Ascending aorta (tissue), 2 donors: ENCODE results near the gene C5orf34. TPM values are rescaled to one million over a fixed set of nuclear protein-coding genes. Genes with fewer than 3 reads are reported as not detected.
A peak's percentile ranks its signal among the peaks of the same experiment; 100 is the strongest.

Experiments used
- DNase-seq, 2 donors: peaks; one replicate each; pipeline ENCODE4 v3.0.0-alpha.2; 2019; ENCODE audit warnings: low spot score in 2 of 2
- H3K27ac ChIP-seq, 2 donors: fragments of 200-600 bp; sonication (generic); one replicate each; pipeline ENCODE4 v1.5.1; 2016 to 2017; ENCODE audit warnings: mild to moderate bottlenecking in 1 of 2
- H3K27me3 ChIP-seq: fragments of 200-600 bp; sonication (generic); one replicate; pipeline ENCODE4 v1.5.1; 2017
- H3K36me3 ChIP-seq, 2 donors: fragments of 200-600 bp; sonication (generic); one replicate each; pipeline ENCODE4 v1.5.1; 2016
- H3K4me1 ChIP-seq, 2 donors: fragments of 200-600 bp; sonication (generic); one replicate each; pipeline ENCODE4 v1.5.1; 2016 to 2017; ENCODE audit warnings: mild to moderate bottlenecking in 1 of 2
- H3K4me3 ChIP-seq, 2 donors: fragments of 200-600 bp; sonication (generic); one replicate each; pipeline ENCODE4 v1.5.1; 2016 to 2017; ENCODE audit warnings: mild to moderate bottlenecking in 1 of 2
- H3K9me3 ChIP-seq, 2 donors: fragments of 200-600 bp; sonication (generic); one replicate each; pipeline ENCODE4 v1.5.1; 2016
- intact Hi-C: fragments of 100-400 bp; cut with DNase I; formaldehyde crosslinking; loops from one replicate; pipeline ENCODE4 v1.15.1; 2023
- total RNA-seq: library from RNA; depleted of rRNA; stranded (reverse); fragments of >200 nt; gene quantifications from one replicate; pipeline ENCODE4 v1.1.0, GENCODE V29; 2016
- TF ChIP-seq, protein P1 (sequence below), 3 experiments: fragments of 200-600 bp in 2 of 3; fragments of 450-650 bp in 1 of 3; sonication (generic) in 2 of 3; IDR thresholded peaks; one replicate each; pipeline ENCODE4 v1.5.1; 2016 to 2019; ENCODE audit warnings: antibody characterized with exemption in 3 of 3, mild to moderate bottlenecking in 1 of 3, moderate library complexity in 1 of 3

The C5orf34 gene
- total RNA-seq, 1 donor from 2014 or later, result not detected

DNA sequence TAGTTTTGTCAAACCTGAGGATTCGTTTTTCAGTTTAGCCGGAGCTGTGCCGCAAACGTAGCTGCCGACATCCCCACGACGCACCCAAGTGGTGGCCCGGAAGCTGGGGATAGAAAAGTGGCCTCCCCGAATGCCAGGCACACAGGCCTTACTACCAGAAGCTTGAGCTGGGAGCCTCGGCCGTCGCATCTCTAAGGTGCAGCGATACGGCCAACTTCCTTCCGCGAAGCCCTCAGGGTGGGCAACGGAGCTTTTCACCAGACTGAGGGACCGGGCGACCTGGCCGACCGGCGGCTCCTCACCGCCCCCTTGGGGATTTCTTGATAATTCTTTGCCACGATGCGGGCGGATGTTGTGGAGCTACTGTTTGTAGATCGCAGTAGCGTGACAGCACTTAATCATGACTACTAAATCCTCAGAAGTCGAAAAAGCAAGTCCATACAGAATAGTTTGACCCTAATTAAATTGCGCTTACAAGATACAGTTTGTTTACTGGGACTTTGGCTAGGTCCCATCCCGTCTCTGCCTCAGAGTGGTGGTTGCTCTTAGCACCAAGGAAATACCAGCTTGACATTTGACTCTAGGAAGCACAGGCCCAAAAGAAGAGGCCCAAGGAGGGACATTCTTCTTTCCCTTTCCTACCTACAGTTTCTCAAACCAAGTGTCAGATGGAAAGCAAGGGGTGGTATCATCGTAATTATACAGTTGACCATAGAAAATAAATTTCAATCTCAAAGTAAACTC, 30.7 kb downstream of the C5orf34 start:
- H3K27ac ChIP-seq, result peak overlapping the region; percentile 98 to 99
- H3K9me3 ChIP-seq, result no peaks in the 10 kb centered on the region
- intact Hi-C loops, result loop anchor here (1.0 to 5.0 kb wide), 7 partner anchors 31 to 1323 kb away; partner anchors contain the start of genes C5orf34, HMGCS1, MRPS30 and PAIP1
- DNase-seq, result peak; percentile 14 to 85
- no peaks in the 10 kb centered on the region for H3K27me3 ChIP-seq
- peaks cover 0 to 7% of the 10 kb centered on the region in 2 donors for H3K4me1 ChIP-seq
- no peaks in the 10 kb centered on the region for H3K36me3 ChIP-seq
- TF ChIP-seq, protein P1, sequence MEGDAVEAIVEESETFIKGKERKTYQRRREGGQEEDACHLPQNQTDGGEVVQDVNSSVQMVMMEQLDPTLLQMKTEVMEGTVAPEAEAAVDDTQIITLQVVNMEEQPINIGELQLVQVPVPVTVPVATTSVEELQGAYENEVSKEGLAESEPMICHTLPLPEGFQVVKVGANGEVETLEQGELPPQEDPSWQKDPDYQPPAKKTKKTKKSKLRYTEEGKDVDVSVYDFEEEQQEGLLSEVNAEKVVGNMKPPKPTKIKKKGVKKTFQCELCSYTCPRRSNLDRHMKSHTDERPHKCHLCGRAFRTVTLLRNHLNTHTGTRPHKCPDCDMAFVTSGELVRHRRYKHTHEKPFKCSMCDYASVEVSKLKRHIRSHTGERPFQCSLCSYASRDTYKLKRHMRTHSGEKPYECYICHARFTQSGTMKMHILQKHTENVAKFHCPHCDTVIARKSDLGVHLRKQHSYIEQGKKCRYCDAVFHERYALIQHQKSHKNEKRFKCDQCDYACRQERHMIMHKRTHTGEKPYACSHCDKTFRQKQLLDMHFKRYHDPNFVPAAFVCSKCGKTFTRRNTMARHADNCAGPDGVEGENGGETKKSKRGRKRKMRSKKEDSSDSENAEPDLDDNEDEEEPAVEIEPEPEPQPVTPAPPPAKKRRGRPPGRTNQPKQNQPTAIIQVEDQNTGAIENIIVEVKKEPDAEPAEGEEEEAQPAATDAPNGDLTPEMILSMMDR (IDR thresholded peaks at IDR 0.05), result peak; percentile 54 to 79 (median 67)
- peak overlapping the region; percentile 69 to 97 for H3K4me3 ChIP-seq

DNA sequence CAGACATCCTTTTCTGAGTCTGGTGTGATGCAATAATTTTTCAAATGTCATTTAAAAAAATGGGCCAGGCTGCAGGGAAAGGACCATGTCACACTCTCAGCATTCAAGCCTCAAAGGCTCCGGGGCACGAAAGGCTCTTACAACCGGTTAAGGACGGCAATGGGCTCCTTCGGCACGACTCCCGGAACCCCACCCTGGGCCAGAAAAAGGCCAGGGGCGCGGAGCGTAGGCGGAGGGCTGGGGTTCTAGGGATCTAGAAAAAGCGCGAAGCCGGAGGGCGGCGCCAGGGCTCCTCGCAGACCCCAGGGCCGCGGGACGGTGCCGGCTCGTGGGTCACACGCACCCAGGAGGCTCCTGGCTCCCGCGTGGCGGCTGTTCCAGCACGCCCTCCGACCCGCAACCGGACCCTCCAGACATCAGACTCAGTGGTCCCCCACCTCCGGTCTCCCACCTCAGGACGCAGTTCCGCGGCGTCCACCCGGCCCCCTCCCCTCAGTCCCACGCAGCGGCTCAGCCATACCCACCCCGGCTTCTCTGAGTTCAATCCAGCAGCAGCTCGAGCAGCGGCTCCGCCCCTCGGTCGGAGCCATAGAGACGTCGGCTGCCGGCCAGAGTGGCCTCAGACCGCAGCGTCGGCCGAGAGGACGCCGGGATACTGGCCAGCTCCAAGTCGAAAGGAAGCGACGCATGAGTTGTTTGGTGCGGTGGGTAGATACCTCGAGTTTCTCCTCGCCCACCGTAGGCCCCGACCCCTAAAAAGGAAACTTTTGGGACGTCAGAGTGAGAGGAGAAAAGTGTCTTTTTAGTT, 31.4 kb downstream of the C5orf34 start, which contains the start of gene TMEM267:
Gene TMEM267, minus strand, starts transcription at position 568 of the 808 bp plus-strand sequence. CDS start 29,896 bp downstream, outside the sequence.
- intact Hi-C loops, result loop anchor here (1.0 to 5.0 kb wide), 8 partner anchors 32 to 1324 kb away; partner anchors contain the start of genes C5orf34, HMGCS1, MRPS30 and PAIP1
- H3K27me3 ChIP-seq, result no peaks in the 10 kb centered on the region
- DNase-seq, result peak; percentile 75 to 95

DNA sequence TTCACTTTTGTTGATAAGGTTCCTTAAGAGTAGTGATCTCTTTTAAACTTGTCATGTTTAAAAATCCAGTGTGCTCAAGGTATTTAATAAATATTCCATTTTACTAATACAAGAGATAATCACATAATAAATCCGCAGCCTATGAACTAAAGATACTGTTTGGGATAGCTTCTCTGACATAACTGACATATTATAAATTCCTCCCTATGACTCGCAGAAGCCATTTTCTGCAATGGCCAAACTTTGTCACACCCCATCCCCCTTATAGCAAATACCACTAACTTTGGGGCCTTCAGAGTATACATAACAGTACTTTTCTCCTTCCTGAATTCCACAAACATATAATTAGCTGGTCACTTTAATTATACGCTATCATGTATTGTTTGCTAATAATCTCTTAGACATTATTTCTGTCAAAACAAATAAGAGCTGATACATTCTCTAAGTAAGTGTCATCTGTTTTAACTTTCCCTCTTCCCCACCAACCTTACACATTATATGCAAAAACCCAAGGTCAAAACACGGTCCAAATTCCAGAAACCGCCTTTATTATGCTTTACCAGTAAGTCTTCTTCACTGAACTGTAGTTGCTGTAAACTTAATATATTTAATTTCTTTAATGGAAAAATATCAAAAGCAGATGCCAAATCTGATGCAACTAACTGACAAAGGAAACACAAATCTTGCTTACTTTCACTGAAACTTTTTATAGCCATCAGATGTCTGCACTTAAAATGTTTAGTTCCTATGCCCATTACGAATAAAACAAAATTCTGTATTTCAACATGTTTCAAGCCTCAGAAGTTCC, 32.3 kb downstream of the C5orf34 start:
- no peak for DNase-seq
- TF ChIP-seq, protein P1 (IDR thresholded peaks at IDR 0.05), result no peak
- intact Hi-C loops, result loop anchor here (1.0 to 5.0 kb wide), 5 partner anchors 75 to 1325 kb away; partner anchors contain the start of genes MRPS30 and PAIP1
- H3K9me3 ChIP-seq, result no peaks in the 10 kb centered on the region
- H3K4me1 ChIP-seq, result peaks cover 0 to 7% of the 10 kb centered on the region in 2 donors
- H3K27me3 ChIP-seq, result no peaks in the 10 kb centered on the region
- peak overlapping the region; percentile 98 to 99 for H3K27ac ChIP-seq
- peak overlapping the region; percentile 69 to 97 for H3K4me3 ChIP-seq
- no peaks in the 10 kb centered on the region for H3K36me3 ChIP-seq

More for the DNA sequence above, 31.4 kb downstream of the C5orf34 start, which contains the start of gene TMEM267:
- Histone ChIP-seq H3K36me3 (no peaks in the 10 kb centered on the region), H3K27ac (peak within 1 kb of the TSS; percentile 98 to 99), H3K4me3 (peak within 1 kb of the TSS; percentile 69 to 97), H3K4me1 (peaks cover 0 to 7% of the 10 kb centered on the region in 2 donors), H3K9me3 (no peaks in the 10 kb centered on the region)
- TF ChIP-seq, protein P1 (IDR thresholded peaks at IDR 0.05), result no peak

DNA sequence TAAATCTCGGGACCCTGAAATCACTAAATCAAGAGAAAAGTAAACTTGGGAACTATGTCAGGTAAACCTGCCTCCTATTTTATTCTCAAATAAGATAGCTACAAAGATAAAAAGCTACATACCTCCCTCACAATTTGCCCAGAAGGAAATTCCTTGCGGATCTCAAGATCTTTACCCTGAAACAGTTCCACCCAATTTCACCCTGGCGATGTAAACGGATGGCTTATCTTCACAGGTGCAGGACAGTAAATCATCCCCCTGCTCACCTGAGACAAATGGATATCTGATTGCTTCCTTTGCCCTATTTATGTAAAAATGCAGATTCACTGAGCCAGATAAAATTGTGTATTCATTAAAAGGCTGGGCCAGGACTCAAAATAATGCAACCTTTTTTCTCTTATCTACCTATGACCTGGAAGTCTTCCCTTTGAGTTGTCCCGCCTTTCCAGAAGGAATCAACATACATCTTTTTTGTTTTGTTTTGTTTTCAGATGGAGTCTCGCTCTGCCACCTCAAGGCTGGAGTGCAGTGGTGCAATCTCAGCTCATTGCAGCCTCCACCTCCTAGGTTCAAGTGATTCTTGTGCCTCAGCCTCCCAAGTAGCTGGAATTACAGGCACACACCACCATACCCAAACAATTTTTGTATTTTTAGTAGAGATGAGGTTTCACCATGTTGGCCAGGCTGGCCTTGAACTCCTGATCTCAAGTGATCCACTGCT, 45.1 kb downstream of the C5orf34 start:
- Histone ChIP-seq H3K9me3 (peaks cover 11 to 37% of the 10 kb centered on the region in 2 donors), H3K4me1 (no peaks in the 10 kb centered on the region), H3K27me3 (no peaks in the 10 kb centered on the region), H3K27ac (no peak overlapping the region), H3K36me3 (peaks cover 0 to 35% of the 10 kb centered on the region in 2 donors), H3K4me3 (no peak overlapping the region)
- DNase-seq, result no peak
- intact Hi-C loops, result no loop called here
- TF ChIP-seq, protein P1 (IDR thresholded peaks at IDR 0.05), result no peak
